Activated CD4-positive, CD25-positive, alpha-beta regulatory T cell treated with anti-CD3 and anti-CD28 coated beads, Interleukin-2, amount 50 U/mL, for 24 hours (primary cell): ENCODE results near the gene MYOF.

Experiments used
- ATAC-seq, 2 donors: fragments of 150-1000 bp; cut with Tn5 transposase; one replicate each; pipeline ENCODE4 v1.10.0; 2021; ENCODE audit warnings: mild to moderate bottlenecking in 1 of 2, moderate library complexity in 1 of 2

MYOF gene

GRCh38 chr10:93281367-93281720 is 200.8 kb downstream of the MYOF start:
- ATAC-seq, result no peak

- no peak for ATAC-seq
Observed at GRCh38 chr10:93280699-93281366, 201.3 kb downstream of the MYOF start.

- no peak for ATAC-seq
Observed at GRCh38 chr10:93280121-93280698, 201.9 kb downstream of the MYOF start.

- ATAC-seq, result no peak
Observed at GRCh38 chr10:93277360-93277759, 204.8 kb downstream of the MYOF start.

- no peak for ATAC-seq
Observed at GRCh38 chr10:93274419-93274818, 207.7 kb downstream of the MYOF start.

GRCh38 chr10:93272884-93273675 is 209.1 kb downstream of the MYOF start:
- ATAC-seq, result no peak

GRCh38 chr10:93271347-93271746 is 210.8 kb downstream of the MYOF start:
- no peak for ATAC-seq

GRCh38 chr10:93269281-93269680 is 212.9 kb downstream of the MYOF start:
- ATAC-seq, result no peak

GRCh38 chr10:93268021-93268420 is 214.1 kb downstream of the MYOF start:
- no peak for ATAC-seq

- peak; percentile 69 to 86 for ATAC-seq
Observed at GRCh38 chr10:93267521-93267920, 214.6 kb downstream of the MYOF start.

- ATAC-seq, result peak in 1 of 2 donors; percentile 22
Observed at GRCh38 chr10:93266858-93267257, 215.3 kb downstream of the MYOF start.

GRCh38 chr10:93261961-93262610 is 220.0 kb downstream of the MYOF start:
- no peak for ATAC-seq

- no peak for ATAC-seq
Observed at GRCh38 chr10:93261089-93261488, 221.0 kb downstream of the MYOF start.

- no peak for ATAC-seq
Observed at GRCh38 chr10:93259126-93259525, 223.0 kb downstream of the MYOF start.
